ENCODE results near the gene GAP43.
A peak's percentile ranks its signal among the peaks of the same experiment; 100 is the strongest.

Gene GAP43

DNA sequence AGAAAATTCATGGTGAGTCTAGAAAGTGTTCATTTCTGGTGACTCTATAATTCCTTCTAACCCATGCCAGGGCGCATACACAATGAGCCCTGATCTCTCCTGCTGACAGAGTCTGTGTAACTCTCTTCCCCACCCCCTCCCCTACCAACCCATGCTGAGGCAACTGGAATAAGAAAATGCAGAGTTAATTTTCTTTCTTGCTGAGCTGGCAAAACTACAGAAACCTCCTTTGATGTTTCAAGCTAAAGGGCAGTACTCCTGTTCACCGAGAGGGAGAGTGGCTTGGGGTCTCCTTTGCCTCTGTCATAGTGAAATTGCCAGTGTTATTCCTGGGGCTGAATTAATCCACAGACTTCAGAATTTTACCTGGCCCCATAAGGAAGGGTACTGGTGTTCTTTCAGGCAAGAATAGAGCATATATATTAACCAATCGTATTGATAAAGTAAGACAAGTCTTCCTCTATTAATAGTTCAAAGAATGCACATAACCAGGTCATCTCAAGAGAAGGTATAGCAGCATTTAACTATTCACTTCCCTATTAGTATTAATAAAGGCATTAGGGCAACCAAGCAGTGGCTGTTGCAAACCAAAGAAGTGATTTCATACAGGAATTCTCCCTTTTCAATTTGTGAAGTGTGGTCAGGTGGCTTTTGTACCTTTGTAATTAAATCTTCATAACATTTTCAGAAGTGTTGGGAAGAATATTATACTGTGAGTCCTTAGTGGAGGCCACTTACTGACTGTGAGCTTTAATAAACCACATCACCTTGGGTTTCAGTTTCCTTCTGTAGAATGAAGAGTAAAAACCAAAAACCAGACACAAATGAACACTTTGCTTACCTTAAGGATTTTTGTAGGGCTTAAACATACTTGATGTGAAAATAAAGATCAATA, 4.1 kb downstream of the GAP43 start:
- no peak for DNase-seq (ENCODE audit: extremely low read depth in 1 of 2, low read depth in 1 of 2)

DNA sequence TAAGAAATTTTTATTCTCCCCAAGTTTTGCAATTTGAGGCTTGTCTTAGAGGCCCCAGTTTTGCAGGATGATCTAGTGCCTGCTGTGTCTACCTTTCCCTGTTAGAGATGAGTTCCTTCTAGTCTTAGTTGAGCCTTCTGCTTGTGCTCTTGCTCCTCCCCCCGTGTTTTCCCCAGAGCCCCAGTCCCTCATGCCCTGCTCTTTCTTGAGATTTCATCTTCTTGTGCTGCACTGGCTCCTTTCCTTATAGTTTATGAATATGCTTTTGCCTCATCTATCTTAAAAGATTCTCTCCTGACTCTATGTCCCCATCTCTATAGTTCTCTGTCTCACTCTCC, 4.7 kb downstream of the GAP43 start:
- no peak for DNase-seq (ENCODE audit: extremely low read depth in 1 of 2, low read depth in 1 of 2)

DNA sequence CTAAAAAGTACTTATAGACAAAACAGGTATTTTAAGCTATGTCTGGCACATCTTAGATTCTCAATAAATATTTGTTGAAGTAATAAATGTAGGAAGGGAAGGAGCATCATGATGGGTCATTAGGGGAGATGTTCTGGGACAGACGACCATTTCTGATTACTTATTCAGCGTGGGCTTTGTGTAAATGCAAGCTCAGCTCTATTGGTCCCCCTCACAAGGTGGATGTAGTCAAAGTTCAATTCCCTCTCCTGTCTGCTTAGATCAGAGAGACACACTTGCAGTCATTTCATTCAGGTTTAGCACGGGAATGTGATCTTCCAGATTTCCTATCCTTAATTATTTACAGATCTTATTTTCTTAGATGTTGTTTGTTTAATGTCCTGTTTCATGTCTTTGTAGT, 7.5 kb downstream of the GAP43 start:
- DNase-seq (ENCODE audit: extremely low read depth in 1 of 2, low read depth in 1 of 2) = no peak

DNA sequence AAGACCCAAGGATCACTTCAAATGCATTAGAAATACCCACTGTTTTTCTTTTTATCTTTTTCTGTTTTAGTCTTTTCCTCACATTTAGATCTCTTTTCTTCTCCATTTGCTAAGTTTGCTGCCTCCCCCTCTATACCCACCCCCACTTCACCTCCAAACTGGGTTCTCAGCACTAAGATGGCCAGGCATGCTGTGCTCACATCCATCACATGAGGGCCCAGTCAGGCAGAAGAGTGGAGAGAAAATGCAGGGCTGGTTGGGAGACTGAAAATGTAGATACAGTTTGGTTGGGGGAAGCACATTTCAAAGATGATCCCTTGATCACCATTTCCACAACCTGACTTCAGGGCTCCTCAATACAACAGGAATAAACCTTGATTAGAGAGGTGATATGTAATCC, 8.7 kb downstream of the GAP43 start:
- DNase-seq (ENCODE audit: extremely low read depth in 1 of 2, low read depth in 1 of 2) = no peak

DNA sequence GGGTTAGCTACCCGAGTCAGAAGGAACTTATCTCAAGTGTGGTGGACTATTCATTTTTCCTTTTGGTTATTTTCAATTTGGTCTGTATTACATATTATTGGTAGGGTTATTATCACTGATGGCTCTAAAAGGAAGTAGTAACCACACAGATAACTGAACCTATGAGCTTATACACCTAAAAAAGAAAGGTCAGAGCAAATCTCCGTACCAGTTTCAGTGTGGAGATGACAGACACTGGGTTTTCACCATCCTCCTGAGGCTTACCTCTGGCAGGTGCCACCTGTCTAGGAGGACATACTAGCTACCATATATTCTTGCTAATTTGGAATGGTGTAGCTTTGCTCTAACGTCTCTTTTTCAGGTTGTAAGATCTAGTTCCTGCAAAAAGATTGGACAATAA, 10.2 kb downstream of the GAP43 start:
- DNase-seq (ENCODE audit: extremely low read depth in 1 of 2, low read depth in 1 of 2) = no peak

DNA sequence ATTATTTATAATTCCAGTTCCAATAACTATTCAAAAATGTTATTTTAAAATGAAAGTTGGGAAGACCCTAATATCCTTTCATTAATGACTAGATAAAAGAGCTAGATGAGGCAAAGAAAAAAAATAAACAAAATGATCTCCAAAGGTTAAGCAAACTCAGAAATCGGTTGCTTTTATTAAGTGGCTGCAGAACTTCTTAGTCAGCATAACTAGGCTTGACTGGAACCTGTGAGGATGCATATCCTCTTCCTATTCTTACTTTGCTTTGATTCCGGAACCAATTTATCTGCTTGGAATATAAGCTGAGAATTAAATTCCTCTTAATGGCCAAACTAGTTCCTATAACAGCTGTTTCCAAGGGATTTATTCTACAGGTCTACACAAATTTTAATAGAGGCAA, 10.7 kb downstream of the GAP43 start:
- DNase-seq (ENCODE audit: extremely low read depth in 1 of 2, low read depth in 1 of 2) = no peak

DNA sequence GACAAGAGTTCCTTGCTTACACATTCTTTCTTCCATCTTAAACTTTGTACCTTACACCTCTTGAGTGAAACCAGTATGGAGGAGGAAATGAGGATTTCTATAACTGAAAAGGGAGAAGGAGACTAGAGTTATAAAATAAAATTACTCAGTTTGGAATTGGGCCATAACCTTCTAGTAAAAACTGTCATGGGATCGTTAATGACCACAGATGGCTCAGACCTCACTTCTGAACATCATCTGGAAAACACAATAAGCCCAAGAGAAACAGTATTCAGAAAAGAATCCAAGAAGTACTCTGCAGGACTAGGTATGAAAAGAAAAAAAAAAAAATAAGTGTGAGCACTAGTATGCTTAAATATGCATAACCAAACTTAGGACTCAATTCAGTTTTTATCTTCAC, 12.1 kb downstream of the GAP43 start:
- DNase-seq (ENCODE audit: extremely low read depth in 1 of 2, low read depth in 1 of 2) = no peak

DNA sequence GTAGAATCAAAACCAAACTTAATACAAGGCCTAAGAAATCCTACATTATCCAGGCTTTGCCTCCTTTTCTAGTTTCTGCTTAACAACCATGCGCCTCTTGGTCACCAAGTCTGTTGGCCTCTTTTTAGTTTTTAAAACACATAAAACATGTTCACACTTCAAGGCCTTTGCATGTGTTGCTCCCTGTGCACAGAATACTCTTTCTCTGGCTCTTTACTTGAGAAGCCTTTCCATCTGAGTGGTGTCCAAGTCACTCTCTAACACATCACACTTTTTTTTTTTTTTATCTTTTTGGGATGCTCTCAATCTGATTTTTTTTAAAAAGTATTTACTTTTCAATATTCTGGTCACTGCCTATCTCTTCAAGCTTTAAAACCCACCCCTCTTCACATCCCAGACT, 14.9 kb downstream of the GAP43 start:
- no peak for DNase-seq (ENCODE audit: extremely low read depth in 1 of 2, low read depth in 1 of 2)

DNA sequence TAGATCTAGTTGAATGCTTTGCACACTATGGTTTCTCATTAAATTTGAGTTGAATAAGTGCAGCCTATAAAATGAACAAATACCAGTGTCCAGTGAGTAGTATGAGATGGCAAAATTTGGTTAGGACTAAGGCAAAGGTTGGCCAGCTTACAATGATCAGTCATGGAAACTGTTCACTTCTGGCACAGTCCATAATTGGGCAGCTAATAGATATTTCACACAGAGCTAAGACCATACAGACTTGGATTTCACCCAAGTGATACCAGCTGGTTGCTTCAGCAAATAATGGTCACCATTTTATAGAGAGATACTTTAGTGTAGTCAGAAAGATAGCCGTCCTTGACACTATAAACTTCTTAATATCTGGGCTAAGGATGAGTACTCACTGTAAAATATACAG, 15.7 kb downstream of the GAP43 start:
- DNase-seq (ENCODE audit: extremely low read depth in 1 of 2, low read depth in 1 of 2) = no peak

DNA sequence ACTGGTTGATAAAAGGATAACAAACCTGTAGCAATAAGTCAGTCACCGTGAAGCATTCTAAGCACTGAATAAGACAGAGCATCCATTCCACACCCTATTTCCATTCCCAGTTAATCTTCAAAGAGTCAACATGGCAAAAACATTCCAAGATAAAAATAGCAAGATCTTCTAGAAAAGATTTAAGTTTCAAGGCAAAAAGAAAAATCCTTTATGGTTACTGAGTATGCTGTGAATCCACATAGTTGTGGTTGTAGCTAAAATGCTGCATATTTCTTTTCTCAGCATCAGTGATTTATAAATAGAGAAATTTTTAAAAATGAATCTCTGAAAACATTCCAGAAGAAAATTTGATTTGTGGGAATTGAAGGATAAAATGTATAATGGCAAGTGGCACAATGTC, 21.1 kb downstream of the GAP43 start:
- DNase-seq (ENCODE audit: extremely low read depth in 1 of 2, low read depth in 1 of 2) = no peak

DNA sequence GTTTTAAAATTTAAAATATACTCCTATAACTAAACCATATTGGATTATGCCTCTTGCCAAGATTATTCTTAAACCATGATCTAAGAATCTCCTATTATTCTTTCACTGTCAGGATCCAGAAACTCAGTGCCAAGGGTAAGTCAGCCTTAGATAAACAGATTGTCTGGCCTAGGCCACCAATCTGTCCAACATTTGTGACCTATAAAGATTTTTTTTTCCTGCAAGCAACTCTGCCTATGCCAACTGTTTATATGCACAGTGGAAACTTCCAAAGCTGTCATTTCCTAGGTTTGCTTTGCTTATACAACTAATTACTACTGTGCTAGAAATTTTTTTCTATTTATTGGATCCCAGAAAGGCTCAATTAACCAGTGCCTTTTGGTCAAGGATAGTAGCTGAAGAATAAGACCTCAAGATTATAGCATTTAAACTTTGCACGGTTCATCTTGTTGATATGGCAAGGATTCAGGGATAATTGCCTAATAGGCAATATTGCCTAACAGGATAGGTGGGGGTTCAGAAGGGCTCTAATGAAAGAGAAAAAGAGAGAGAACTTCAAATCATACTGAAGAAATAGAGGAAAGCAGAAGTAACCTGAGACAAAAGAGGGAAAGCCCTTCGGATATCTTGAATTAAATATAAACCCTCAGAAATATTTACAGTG, 22.8 kb downstream of the GAP43 start:
- DNase-seq (ENCODE audit: extremely low read depth in 1 of 2, low read depth in 1 of 2) = no peak

DNA sequence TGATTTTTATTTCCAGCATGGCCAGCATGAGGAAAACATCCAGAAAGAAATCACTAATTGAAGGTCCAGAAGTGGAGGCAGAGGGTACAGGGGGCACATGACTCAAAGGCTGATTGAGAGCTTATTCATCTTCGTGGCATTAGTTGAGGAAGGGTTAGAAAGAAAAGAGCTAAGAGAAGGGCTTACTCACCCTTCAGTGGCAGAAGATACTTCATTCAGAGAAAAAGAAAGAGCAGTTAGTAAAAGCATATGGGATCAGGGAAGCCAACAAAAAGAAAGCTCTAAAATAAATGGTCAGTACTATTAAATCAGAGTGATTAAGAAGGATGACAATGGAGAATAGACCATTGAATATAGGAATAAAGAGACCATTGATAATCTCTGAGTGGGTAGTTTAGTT, 25.2 kb downstream of the GAP43 start:
- DNase-seq (ENCODE audit: extremely low read depth in 1 of 2, low read depth in 1 of 2) = no peak

DNA sequence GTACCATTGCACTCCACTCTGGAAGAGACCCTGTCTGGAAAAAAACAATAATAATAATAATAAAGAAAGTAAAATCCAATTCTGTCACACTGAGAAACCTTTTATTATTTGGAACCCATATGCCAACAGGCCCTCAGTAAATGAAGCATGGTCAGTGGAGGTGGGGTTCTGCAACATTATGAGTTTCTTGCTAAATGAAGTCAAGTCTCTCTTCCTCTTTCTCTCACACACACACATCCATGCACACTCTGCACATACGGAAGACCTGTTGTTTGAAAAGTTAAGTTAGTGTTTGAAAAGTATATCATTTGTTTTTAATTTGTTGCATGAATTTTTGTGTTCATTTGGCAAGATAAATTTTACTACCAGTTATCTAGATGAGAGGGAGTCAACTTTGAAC, 27.8 kb downstream of the GAP43 start:
- DNase-seq (ENCODE audit: extremely low read depth in 1 of 2, low read depth in 1 of 2) = no peak

DNA sequence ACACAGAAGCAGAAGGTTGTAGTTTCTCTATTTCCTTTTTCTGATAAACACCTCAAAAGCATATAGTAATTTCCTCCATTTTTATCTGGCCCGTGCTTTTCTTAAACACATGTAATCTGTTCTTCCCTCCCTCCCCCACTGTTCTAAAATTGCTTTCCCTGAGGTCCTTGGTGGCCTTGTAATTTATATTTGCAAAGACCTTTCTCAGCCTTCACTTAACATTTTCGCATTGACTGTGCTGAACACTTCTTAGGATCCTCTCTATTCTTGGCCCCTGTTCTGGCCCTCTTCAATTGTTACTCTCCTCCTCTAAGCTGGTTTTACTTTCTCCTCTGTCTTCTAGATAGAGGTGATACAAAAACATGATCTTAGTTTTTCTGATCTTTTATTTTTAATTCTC, 28.3 kb downstream of the GAP43 start:
- DNase-seq (ENCODE audit: extremely low read depth in 1 of 2, low read depth in 1 of 2) = no peak

DNA sequence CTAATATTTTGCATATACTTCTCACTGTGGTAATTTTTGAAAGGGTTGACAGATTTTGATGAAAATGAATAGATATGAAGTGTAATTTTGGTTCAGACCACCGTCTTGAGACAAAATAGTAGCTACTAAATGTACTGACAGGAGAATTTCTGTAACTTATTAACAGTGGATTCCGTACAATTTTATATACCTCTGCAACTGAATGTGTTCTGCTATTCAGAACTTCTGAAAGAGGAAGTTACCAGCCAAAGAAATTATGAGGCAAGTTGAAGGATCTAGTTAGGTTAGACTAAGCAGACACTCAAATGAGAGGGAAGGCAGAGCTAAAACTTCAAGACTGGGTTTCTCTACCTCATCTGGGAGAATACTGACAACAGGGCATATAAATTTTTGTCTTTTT, 29.4 kb downstream of the GAP43 start:
- DNase-seq (ENCODE audit: extremely low read depth in 1 of 2, low read depth in 1 of 2) = no peak

DNA sequence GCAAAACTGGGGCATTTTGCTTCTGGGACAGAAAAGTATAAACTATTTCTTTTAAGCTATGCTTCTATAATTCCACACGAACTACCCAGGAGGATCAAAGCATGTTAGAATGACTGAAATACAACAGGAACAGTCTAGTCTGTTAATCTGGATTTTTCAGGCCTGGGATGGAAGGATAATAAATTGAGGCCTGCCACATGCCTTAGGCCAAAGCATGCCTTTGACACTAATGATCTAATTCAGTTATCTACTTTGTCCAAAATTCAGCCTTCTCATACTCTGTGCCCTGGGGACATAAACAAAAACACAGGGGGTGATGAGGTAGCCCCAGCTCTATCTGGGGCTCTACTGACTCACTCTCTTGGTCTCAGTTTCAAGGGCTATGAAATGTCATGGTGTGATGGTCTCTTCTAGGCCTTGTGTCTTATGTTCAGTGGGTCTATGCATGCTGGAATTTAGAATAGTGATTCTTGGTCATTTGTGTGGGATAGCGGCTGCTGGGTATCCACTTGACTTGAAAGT, 32.5 kb downstream of the GAP43 start:
- no peak for DNase-seq (ENCODE audit: extremely low read depth in 1 of 2, low read depth in 1 of 2)

DNA sequence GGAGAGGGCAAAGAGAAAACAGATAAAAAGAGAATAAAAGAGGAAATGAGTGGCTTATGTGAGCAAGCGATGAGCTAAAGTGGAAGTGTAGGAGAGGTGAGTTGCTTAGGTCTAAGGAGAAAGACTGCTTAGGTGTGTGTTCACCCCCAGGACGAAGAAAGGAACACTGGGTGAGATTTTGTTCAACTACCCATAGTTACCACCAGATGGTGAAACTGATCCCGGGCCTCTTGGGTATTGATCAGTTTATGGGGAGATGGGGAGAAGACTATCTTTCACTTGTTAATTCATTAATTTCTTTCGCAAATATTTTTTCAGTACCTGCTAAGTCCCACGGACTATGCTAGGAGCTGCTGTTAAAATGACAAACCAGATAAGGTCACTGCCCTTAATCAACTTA, 33.9 kb downstream of the GAP43 start:
- no peak for DNase-seq (ENCODE audit: extremely low read depth in 1 of 2, low read depth in 1 of 2)

DNA sequence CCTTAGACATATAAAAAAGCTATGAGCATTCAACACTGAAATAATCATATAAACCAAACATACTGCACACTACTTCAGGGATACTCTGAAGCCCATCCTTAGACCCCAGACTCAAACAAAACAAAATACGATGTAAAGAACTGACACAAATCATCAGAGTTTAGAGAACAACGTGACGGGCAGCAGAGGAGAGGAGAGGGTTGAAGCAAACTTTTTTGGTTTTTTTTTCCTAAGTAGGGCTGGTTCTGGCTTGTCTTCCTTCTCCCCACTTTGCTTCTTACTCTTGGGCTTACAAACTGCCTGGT, 34.7 kb downstream of the GAP43 start:
- DNase-seq (ENCODE audit: extremely low read depth in 1 of 2, low read depth in 1 of 2) = no peak

DNA sequence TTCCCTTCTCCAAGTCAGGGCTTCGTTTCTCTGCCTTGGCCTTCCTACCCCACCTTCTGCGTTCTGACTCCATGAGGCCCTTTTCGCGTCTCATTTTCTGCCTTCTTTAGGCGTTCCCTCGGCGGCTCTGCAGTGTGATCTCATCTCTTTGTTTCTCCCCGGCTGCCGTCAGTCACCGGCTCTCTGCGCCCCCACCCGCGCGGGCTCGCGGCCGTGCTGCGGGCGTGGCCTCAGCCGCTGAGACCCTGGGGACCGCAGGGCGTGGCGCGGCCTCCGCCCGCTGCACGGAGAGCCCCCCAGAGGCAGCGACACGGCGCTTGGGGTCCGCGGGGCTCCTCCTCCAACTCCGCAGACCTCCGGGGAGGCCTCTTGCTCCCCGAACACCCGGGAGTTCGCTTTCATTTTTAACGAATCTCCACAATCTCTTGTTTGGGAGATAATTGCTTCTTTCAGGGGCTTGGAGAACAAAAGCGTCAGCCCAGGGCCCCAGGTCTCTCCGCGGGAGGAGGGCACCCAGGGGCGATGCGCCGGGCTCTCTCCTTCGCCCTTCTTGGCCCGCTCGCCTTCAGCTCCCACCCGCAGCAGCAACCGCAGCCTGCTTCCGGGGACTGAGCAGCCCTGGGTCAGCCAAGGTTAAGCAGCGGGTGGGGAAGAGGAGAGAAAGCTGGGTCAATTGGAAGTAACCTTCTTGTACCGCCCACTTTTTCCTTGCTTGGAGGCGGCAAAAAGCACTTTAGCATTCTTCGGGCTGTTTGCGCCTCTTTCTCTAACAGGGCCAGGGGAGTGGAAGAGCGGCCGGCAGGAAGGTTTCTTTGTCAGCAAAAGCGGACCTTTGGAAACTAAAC, 35.2 kb downstream of the GAP43 start:
- DNase-seq (ENCODE audit: extremely low read depth in 1 of 2, low read depth in 1 of 2) = peak; percentile 49 to 66

DNA sequence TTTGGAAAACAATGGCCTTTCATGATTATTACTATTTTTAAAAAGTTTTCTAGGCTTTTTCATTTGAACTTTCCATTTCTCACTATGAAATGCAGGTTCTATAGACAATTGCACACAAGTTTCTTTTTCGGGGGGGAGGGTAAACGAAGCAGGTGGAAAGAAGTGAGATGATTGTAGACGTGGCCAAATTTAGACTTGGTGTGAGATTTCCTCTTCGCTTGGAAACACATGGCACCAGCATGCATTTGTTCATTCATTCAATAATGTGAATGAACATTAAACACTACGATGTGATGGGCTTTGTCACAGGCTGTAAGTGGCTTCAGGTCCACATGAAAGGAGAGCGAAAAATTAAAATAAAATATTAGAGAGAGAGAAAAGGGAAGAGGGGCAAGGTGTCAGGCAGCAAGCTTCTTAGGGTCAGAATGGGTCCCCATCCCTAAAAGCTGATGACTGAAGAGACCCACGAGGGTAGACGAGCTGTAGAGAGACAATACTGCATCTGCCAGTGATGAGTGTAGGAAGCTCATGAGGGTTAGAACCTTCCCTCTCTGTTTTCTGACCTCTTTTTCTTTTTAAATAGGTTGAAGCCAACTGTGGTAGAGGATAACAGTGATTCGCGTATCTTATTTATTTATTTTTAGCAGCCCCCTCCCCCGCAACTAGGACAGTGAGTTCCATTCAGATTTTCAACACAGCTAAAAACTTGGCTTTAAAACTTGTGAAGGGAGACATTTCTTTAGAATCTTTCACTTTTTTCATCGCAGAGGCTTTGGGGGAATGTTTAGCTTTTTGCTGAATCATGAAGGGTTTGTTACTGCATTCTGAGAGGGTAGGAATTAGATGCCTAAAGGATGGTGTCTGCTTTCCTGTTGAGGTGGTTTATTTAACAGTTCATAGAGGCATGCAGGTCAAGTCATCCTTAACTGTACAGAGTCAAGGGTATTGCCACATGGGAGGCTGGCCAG, 36.2 kb downstream of the GAP43 start:
- DNase-seq (ENCODE audit: extremely low read depth in 1 of 2, low read depth in 1 of 2) = no peak

Measured in stimulated activated CD8-positive, alpha-beta memory T cell treated with anti-CD3 and anti-CD28 coated beads, Interleukin-7, amount 100 ng/mL, for 48 hours (primary cell).